Keratinocyte (primary cell): ENCODE data around the gene SATB2. TPM values are rescaled to one million over a fixed set of nuclear protein-coding genes. Genes with fewer than 3 reads are reported as not detected.

Experiments
- DNase-seq: peaks from one replicate; pipeline ENCODE4 v3.0.0-alpha.2; 2011; ENCODE audit warnings: low read depth, missing footprints, low spot score
- FAIRE-seq: peaks from 2 replicates; lab custom pipeline; 2011; peaks lifted over from hg19 to GRCh38; lab: Jason Lieb, UNC
- H2AFZ ChIP-seq: 2 replicates; pipeline ENCODE4 v1.6.0; 2012; ENCODE audit warnings: low read length, control low read depth, inconsistent platforms; ENCODE audit not compliant: control insufficient read depth
- H3K27ac ChIP-seq: 2 replicates; pipeline ENCODE4 v1.5.1; 2011; ENCODE audit warnings: low read length; ENCODE audit not compliant: control insufficient read depth, insufficient read depth
- H3K27me3 ChIP-seq: 3 replicates; pipeline ENCODE4 v1.6.0; 2011; ENCODE audit warnings: low read length; ENCODE audit not compliant: control insufficient read depth, insufficient read depth; ENCODE audit errors: extremely low read depth
- H3K36me3 ChIP-seq, 2 experiments: 2 replicates in 1 of 2; 3 replicates in 1 of 2; pipeline ENCODE4 v1.5.1; 2011; ENCODE audit warnings: low read length in 2 of 2, mild to moderate bottlenecking in 1 of 2; ENCODE audit not compliant: control insufficient read depth in 2 of 2, insufficient read depth in 2 of 2; ENCODE audit errors: extremely low read depth in 1 of 2
- H3K4me1 ChIP-seq: 3 replicates; pipeline ENCODE4 v1.5.1; 2011; ENCODE audit warnings: low read length; ENCODE audit not compliant: control insufficient read depth, insufficient read depth; ENCODE audit errors: extremely low read depth
- H3K4me2 ChIP-seq: 3 replicates; pipeline ENCODE4 v1.6.0; 2011; ENCODE audit warnings: low read depth, low read length; ENCODE audit not compliant: control insufficient read depth, insufficient read depth; ENCODE audit errors: extremely low read depth
- H3K4me3 ChIP-seq, 3 experiments: fragments of 200-600 bp in 1 of 3; sonication (generic) in 1 of 3; 2 replicates in 2 of 3; 3 replicates in 1 of 3; pipeline ENCODE4 v1.5.1; 2011 to 2016; ENCODE audit warnings: low read length in 3 of 3, mild to moderate bottlenecking in 3 of 3, control low read depth in 2 of 3, inconsistent platforms in 1 of 3, low read depth in 1 of 3, mixed read lengths in 1 of 3, mixed run types in 1 of 3, moderate library complexity in 1 of 3; ENCODE audit not compliant: control insufficient read depth in 2 of 3, insufficient read depth in 2 of 3; ENCODE audit errors: extremely low read depth in 1 of 3
- H3K79me2 ChIP-seq: 2 replicates; pipeline ENCODE4 v1.6.0; 2012; ENCODE audit warnings: low read length; ENCODE audit not compliant: control insufficient read depth, insufficient read depth
- H3K9ac ChIP-seq: 3 replicates; pipeline ENCODE4 v1.6.0; 2011; ENCODE audit warnings: low read length; ENCODE audit not compliant: control insufficient read depth, insufficient read depth; ENCODE audit errors: extremely low read depth
- H3K9me1 ChIP-seq: 3 replicates; pipeline ENCODE4 v1.6.0; 2011; ENCODE audit warnings: low read length; ENCODE audit not compliant: control insufficient read depth, insufficient read depth; ENCODE audit errors: extremely low read depth
- H3K9me3 ChIP-seq: 2 replicates; pipeline ENCODE4 v1.5.1; 2012; ENCODE audit warnings: low read depth, low read length; ENCODE audit not compliant: control insufficient read depth
- H4K20me1 ChIP-seq: 3 replicates; pipeline ENCODE4 v1.6.0; 2011; ENCODE audit warnings: low read length; ENCODE audit not compliant: control insufficient read depth, insufficient read depth; ENCODE audit errors: extremely low read depth
- EZH2 ChIP-seq: IDR thresholded peaks from one replicate; pipeline ENCODE4 v1.6.1; 2012; ENCODE audit warnings: inconsistent platforms, mild to moderate bottlenecking, low read length, moderate library complexity
- dilution Hi-C: fragments of 300-500 bp; cut with MboI; formaldehyde crosslinking; loops from one replicate; pipeline ENCODE4 v1.7.0; 2020; ENCODE audit warnings: low sequenced_read_pairs; ENCODE audit not compliant: extremely low pct_ligation_motif_present
- polyA plus RNA-seq, 5 experiments: library from polyadenylated mRNA; depleted of rRNA in 3 of 5; stranded (reverse) in 3 of 5; stranded (forward) in 1 of 5; unstranded in 1 of 5; fragments of >200 nt; gene quantifications; 1 replicate in 1 of 5; 2 replicates in 3 of 5; 3 replicates in 1 of 5; pipeline versions ENCODE4 v1.2.1 to v1.2.3, GENCODE V29; 2011 to 2012; ENCODE audit warnings: missing spikeins in 2 of 5, low read depth in 1 of 5, low replicate concordance in 1 of 5
- TF ChIP-seq, protein P1 (sequence below), 3 experiments: IDR thresholded peaks in 1 of 3; conservative IDR thresholded peaks in 1 of 3; optimal IDR thresholded peaks in 1 of 3; 2 replicates in 2 of 3; 3 replicates in 1 of 3; pipeline versions ENCODE3 to v1.5.1; 2011; ENCODE audit warnings: low read length in 3 of 3, mild to moderate bottlenecking in 3 of 3, moderate library complexity in 2 of 3, control low read depth in 1 of 3, inconsistent platforms in 1 of 3; ENCODE audit not compliant: insufficient read depth in 2 of 3; ENCODE audit errors: extremely low read depth in 1 of 3

SATB2 gene
- polyA plus RNA-seq, 1 donor (not counting 4 experiments of a cell fraction or from before 2014, with no cell fraction given) = 1.4 TPM

DNA sequence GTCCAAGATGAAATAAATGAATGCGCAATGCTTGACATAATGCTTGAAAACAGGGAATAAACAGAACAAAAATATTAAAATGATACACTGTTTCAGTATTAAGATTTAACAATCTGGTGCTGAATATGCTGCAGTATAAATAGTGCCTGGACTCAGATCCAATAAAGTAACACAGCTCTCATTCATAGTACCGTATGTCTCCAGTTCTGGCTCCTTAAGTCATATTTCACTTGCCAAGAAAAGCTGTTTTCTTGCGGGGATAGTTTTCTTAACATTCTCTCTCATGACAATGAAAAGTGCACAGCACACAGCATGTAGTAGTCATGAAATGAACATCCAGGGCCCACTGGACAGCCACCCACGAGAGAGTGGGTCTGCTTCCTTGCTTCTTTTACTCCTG is 74.7 kb downstream of the SATB2 start:
- no peak overlapping the region for H3K27ac ChIP-seq
- no peak overlapping the region for H3K4me3 ChIP-seq
- H3K9me3 ChIP-seq = no peaks in the 10 kb centered on the region
- H4K20me1 ChIP-seq = no peaks in the 10 kb centered on the region
- DNase-seq (no peak), FAIRE-seq (no peak)
- no peaks in the 10 kb centered on the region for H3K79me2 ChIP-seq
- no peak for TF ChIP-seq EZH2
- TF ChIP-seq, protein P1, sequence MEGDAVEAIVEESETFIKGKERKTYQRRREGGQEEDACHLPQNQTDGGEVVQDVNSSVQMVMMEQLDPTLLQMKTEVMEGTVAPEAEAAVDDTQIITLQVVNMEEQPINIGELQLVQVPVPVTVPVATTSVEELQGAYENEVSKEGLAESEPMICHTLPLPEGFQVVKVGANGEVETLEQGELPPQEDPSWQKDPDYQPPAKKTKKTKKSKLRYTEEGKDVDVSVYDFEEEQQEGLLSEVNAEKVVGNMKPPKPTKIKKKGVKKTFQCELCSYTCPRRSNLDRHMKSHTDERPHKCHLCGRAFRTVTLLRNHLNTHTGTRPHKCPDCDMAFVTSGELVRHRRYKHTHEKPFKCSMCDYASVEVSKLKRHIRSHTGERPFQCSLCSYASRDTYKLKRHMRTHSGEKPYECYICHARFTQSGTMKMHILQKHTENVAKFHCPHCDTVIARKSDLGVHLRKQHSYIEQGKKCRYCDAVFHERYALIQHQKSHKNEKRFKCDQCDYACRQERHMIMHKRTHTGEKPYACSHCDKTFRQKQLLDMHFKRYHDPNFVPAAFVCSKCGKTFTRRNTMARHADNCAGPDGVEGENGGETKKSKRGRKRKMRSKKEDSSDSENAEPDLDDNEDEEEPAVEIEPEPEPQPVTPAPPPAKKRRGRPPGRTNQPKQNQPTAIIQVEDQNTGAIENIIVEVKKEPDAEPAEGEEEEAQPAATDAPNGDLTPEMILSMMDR (optimal IDR thresholded peaks at IDR 0.05 in 1 of 3, IDR thresholded peaks at IDR 0.05 in 1 of 3, conservative IDR thresholded peaks at IDR 0.05 in 1 of 3; ENCODE audit: extremely low read depth in 1 of 3, insufficient read depth in 2 of 3, low read length in 3 of 3) = no peak
- no peak overlapping the region for H3K9ac ChIP-seq
- no peak overlapping the region for H2AFZ ChIP-seq
- no peaks in the 10 kb centered on the region for H3K4me1 ChIP-seq
- no peak overlapping the region for H3K4me2 ChIP-seq
- dilution Hi-C loops = no loop called here
- H3K36me3 ChIP-seq = no peaks in the 10 kb centered on the region
- no peaks in the 10 kb centered on the region for H3K9me1 ChIP-seq
- no peaks in the 10 kb centered on the region for H3K27me3 ChIP-seq

DNA sequence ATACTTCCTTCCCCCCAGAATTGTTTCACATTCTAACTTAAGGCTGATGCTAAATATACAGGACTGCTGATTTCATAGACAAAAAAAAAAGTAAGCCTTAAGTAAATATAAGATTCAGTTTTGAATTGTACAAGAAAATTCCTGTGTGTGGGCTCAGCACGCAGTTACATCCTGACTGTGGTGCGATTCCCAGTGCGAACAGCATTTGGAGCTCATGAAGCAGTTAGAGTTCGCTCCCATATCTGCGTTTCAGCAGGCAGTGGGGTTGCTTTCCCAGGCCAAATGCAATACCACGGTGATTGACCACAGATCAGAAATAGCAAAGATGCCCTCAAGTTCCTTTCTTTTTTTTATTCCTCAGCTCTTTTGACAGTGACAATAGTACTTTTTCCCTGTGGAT is 75.6 kb downstream of the SATB2 start:
- Histone ChIP-seq H4K20me1 (no peaks in the 10 kb centered on the region), H3K9me1 (no peaks in the 10 kb centered on the region), H3K79me2 (no peaks in the 10 kb centered on the region), H3K4me2 (no peak overlapping the region), H3K36me3 (no peaks in the 10 kb centered on the region), H3K4me1 (no peaks in the 10 kb centered on the region), H3K27me3 (no peaks in the 10 kb centered on the region), H3K9me3 (no peaks in the 10 kb centered on the region), H3K4me3 (no peak overlapping the region), H3K9ac (no peak overlapping the region), H2AFZ (no peak overlapping the region), H3K27ac (no peak overlapping the region)
- FAIRE-seq (no peak), DNase-seq (no peak)
- dilution Hi-C loops = no loop called here
- TF ChIP-seq EZH2 = no peak

DNA sequence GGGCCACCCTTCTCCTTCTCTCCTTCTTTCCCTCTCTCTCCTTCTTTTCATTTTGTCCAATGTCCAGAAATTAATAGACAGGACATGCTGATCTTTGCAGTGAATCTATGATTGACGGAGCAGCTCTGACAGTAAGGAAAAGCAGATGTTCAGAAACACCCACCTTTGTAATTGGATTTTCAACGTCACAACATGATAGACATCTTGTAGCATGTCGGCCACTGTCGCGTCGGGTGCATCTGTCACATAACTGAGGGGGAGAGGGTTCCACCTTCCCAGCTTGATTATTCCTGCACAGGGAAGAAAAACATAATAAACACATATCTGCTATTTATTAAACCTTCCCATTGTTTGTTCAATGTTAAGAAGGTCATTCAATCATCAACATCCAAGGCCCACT is 76.2 kb downstream of the SATB2 start:
- no peak overlapping the region for H3K27ac ChIP-seq
- FAIRE-seq = no peak
- dilution Hi-C loops = no loop called here

More for the DNA sequence above, 76.2 kb downstream of the SATB2 start:
- H3K4me2 ChIP-seq = no peak overlapping the region
- no peak for TF ChIP-seq EZH2
- TF ChIP-seq, protein P1 (optimal IDR thresholded peaks at IDR 0.05 in 1 of 3, IDR thresholded peaks at IDR 0.05 in 1 of 3, conservative IDR thresholded peaks at IDR 0.05 in 1 of 3; ENCODE audit: extremely low read depth in 1 of 3, insufficient read depth in 2 of 3, low read length in 3 of 3) = no peak
- no peaks in the 10 kb centered on the region for H3K9me1 ChIP-seq
- H2AFZ ChIP-seq = no peak overlapping the region
- H3K9ac ChIP-seq = no peak overlapping the region
- no peaks in the 10 kb centered on the region for H4K20me1 ChIP-seq
- no peaks in the 10 kb centered on the region for H3K27me3 ChIP-seq
- no peaks in the 10 kb centered on the region for H3K9me3 ChIP-seq
- no peak for DNase-seq
- no peaks in the 10 kb centered on the region for H3K36me3 ChIP-seq
- no peaks in the 10 kb centered on the region for H3K79me2 ChIP-seq
- no peak overlapping the region for H3K4me3 ChIP-seq
- no peaks in the 10 kb centered on the region for H3K4me1 ChIP-seq
